OCI-LY3 (cell line): ENCODE data around the gene SLC2A11.
"Not testable (repeated sequence)": the region's sequence is repeated elsewhere in the genome, so short reads cannot be mapped to it uniquely, and the experiment has no call there.

Experiments
- H2AFZ ChIP-seq: fragments of 200-600, 300-600 bp; shearing (Covaris generic); 2 replicates; pipeline ENCODE4 v1.6.0; 2014; ENCODE audit warnings: antibody characterized with exemption, low read depth, low read length
- H3K27ac ChIP-seq: fragments of 200-600, 300-600 bp; sonication (generic); 2 replicates; pipeline ENCODE4 v1.5.1; 2014; ENCODE audit warnings: mild to moderate bottlenecking, low read length, moderate library complexity, mixed read lengths
- H3K27me3 ChIP-seq: fragments of 200-600, 300-600 bp; sonication (generic); 2 replicates; pipeline ENCODE4 v1.6.1; 2014; ENCODE audit warnings: low read depth, low read length, mixed read lengths
- H3K36me3 ChIP-seq: fragments of 200-600, 300-600 bp; sonication (generic); replicated peaks from 2 replicates; pipeline ENCODE3; 2014; ENCODE audit warnings: low read depth, low read length, mixed read lengths
- H3K4me1 ChIP-seq: fragments of 300-600, 200-600 bp; sonication (generic); 2 replicates; pipeline ENCODE4 v1.6.1; 2014; ENCODE audit warnings: low read length, mixed read lengths
- H3K4me2 ChIP-seq: fragments of 200-600, 300-600 bp; sonication (generic); 2 replicates; pipeline ENCODE4 v1.6.1; 2014; ENCODE audit warnings: low read length, mixed read lengths
- H3K4me3 ChIP-seq: fragments of 300-600, 200-600 bp; sonication (generic); 2 replicates; pipeline ENCODE4 v1.5.1; 2014; ENCODE audit warnings: antibody characterized with exemption, mild to moderate bottlenecking, low read length, moderate library complexity
- H3K79me2 ChIP-seq: fragments of 300-600, 200-600 bp; shearing (Covaris generic); 2 replicates; pipeline ENCODE4 v1.6.1; 2014; ENCODE audit warnings: mild to moderate bottlenecking, low read length, mixed read lengths
- H3K9ac ChIP-seq: fragments of 300-600, 200-600 bp; shearing (Covaris generic); 2 replicates; pipeline ENCODE4 v1.6.0; 2014; ENCODE audit warnings: mild to moderate bottlenecking, low read length, moderate library complexity
- H3K9me3 ChIP-seq: fragments of 200-600, 300-600 bp; shearing (Covaris generic); 2 replicates; pipeline ENCODE4 v1.6.1; 2014; ENCODE audit warnings: low read length, mixed read lengths; ENCODE audit not compliant: insufficient read depth
- H4K20me1 ChIP-seq: fragments of 200-600, 300-600 bp; sonication (generic); 2 replicates; pipeline ENCODE4 v1.6.1; 2016; ENCODE audit warnings: low read length, mixed read lengths; ENCODE audit not compliant: insufficient read depth
- EZH2phosphoT487 ChIP-seq: fragments of 200-600 bp; shearing (Covaris generic); IDR thresholded peaks from 2 replicates; pipeline ENCODE4 v1.6.1; 2018; ENCODE audit warnings: antibody characterized with exemption, mixed run types, low read depth
- TF ChIP-seq, protein P1 (sequence below): fragments of 200-600, 300-600 bp; sonication (generic); IDR thresholded peaks from 2 replicates; pipeline ENCODE4 v1.5.1; 2014; ENCODE audit warnings: antibody characterized with exemption, low read length, low read depth

SLC2A11 gene

DNA sequence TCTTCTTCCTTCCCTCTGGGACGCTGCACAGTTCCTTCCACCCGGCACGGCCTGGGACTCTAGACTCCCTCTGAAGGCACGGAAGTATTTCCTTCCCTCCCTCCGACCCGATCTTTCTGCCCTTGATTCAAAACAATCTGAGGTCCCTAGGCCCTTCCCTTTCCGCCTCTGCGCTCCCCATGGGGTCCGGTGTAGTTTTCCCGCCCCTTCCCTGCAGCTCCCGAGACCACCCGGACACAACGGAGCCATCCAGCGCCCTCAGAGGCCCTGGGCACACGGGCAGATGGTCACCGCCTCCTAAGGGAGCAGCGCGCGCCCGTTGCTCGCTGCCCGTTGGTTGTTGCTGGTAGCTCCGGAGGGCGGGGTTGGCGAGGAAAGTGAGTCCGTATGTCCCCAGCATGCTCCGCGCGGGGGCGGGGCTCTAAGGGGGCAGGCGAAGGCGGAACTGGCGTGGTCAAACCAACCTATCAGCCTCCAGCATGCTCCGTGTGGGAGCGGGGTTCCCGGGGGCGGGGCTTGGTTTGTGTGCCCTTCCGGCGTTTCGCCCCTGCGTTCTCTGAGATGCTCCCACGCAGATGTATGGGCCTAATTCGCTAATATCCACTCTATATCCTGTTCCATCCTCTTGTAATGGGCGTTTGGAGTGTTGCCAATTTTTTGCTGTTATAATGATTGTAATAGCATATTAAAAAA, 56.1 kb downstream of the SLC2A11 start:
- Histone ChIP-seq H3K9ac (peak overlapping the region; percentile 93), H3K36me3 (peaks cover 17% of the 10 kb centered on the region), H3K4me2 (peak overlapping the region; percentile 81), H4K20me1 (no peaks in the 10 kb centered on the region), H3K27ac (peak overlapping the region; percentile 70), H3K4me1 (peaks cover 29% of the 10 kb centered on the region), H3K9me3 (no peaks in the 10 kb centered on the region), H3K79me2 (0 out of 2 replicates have a peak, but pooled peaks cover 5% of the 10 kb centered on the region), H3K4me3 (peak overlapping the region; percentile 89), H2AFZ (peak overlapping the region; percentile 32; the same call in 1 of the 2 replicates), H3K27me3 (no peaks in the 10 kb centered on the region)
- TF ChIP-seq EZH2phosphoT487, result no peak
- TF ChIP-seq, protein P1, sequence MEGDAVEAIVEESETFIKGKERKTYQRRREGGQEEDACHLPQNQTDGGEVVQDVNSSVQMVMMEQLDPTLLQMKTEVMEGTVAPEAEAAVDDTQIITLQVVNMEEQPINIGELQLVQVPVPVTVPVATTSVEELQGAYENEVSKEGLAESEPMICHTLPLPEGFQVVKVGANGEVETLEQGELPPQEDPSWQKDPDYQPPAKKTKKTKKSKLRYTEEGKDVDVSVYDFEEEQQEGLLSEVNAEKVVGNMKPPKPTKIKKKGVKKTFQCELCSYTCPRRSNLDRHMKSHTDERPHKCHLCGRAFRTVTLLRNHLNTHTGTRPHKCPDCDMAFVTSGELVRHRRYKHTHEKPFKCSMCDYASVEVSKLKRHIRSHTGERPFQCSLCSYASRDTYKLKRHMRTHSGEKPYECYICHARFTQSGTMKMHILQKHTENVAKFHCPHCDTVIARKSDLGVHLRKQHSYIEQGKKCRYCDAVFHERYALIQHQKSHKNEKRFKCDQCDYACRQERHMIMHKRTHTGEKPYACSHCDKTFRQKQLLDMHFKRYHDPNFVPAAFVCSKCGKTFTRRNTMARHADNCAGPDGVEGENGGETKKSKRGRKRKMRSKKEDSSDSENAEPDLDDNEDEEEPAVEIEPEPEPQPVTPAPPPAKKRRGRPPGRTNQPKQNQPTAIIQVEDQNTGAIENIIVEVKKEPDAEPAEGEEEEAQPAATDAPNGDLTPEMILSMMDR, result no peak

DNA sequence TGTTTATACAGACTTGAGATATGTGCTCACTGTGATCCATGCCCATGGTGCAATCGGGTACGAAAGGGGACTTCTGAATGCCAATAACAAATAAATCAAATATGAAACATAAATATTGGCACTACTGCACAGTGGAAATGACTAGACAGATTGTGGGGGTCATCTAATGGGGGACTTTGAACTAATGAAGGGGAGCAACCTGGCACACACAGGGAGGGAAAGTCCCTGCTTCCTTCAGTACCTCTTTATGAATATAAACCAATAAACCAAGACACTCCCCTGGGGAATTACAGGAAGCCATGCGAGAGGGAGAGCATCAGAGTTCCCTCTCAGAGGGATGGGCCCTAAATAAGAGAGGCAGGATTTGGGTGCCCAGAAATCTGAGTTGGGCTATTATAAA, 57.6 kb downstream of the SLC2A11 start:
- Histone ChIP-seq H3K4me2 (peak overlapping the region; percentile 61; the same call in 1 of the 2 replicates), H3K79me2 (0 out of 2 replicates have a peak, but pooled peaks cover 5% of the 10 kb centered on the region), H3K27me3 (no peaks in the 10 kb centered on the region), H3K4me1 (peaks cover 29% of the 10 kb centered on the region), H2AFZ (no peak overlapping the region), H3K36me3 (peaks cover 23% of the 10 kb centered on the region), H3K4me3 (no peak overlapping the region), H4K20me1 (no peaks in the 10 kb centered on the region), H3K27ac (peak overlapping the region; percentile 52), H3K9ac (no peak overlapping the region), H3K9me3 (no peaks in the 10 kb centered on the region)
- TF ChIP-seq, protein P1, result no peak
- no peak for TF ChIP-seq EZH2phosphoT487

DNA sequence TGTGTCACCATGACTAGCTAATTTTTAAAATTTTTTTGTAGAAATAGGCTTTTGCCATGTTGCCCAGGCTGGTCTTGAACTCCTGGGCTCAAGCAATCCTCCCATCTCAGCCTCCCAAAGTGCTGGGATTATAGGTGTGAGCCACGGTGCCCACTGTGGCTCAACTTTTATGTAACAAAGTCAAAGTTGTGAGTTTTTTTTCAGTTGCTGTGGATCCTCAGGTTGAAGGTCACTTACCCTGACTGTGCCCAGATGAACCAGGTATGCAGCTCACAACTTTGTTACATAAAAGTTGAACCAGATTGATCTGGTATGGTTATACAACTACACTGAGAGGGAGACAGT, 62.6 kb downstream of the SLC2A11 start:
- H3K79me2 ChIP-seq, H3K4me2 ChIP-seq, H3K27ac ChIP-seq, H3K27me3 ChIP-seq, H4K20me1 ChIP-seq, H3K9me3 ChIP-seq, H3K9ac ChIP-seq, H2AFZ ChIP-seq, H3K4me1 ChIP-seq, H3K4me3 ChIP-seq: not testable (repeated sequence)
- H3K36me3 ChIP-seq, result peaks cover 52% of the 10 kb centered on the region

DNA sequence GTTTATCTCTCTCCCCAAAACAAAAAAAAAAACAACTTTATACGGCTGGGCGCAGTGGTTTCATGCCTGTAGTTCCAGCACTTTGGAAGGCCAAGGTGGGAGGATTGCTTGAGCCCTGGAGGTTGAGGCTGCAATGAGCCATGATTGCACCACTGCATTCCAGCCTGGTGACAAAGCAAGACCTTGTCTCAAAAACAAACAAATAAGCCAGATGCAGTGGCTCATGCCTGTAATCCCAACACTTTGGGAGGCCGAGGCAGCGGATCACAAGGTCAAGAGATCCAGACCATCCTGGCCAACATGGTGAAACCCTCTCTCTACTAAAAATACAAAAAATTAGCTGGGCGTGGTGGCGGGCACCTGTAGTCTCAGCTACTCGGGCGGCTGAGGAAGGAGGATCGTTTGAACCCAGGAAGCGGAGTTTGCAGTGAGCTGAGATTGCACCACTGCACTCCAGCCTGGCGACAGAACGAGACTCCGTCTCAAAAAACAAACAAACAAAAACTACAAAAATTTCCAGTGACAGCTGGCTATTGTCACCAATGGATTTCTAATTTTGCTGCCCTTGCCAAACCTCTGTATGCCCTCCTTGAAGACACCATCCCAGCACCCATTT, 64.0 kb downstream of the SLC2A11 start:
- not testable (repeated sequence) for H3K79me2 ChIP-seq, H3K27me3 ChIP-seq, H3K4me3 ChIP-seq, H3K27ac ChIP-seq, H3K4me2 ChIP-seq, H4K20me1 ChIP-seq, H3K9ac ChIP-seq, H3K4me1 ChIP-seq, H2AFZ ChIP-seq
- Histone ChIP-seq H3K9me3 (peaks cover 14% of the 10 kb centered on the region), H3K36me3 (peaks cover 61% of the 10 kb centered on the region)

DNA sequence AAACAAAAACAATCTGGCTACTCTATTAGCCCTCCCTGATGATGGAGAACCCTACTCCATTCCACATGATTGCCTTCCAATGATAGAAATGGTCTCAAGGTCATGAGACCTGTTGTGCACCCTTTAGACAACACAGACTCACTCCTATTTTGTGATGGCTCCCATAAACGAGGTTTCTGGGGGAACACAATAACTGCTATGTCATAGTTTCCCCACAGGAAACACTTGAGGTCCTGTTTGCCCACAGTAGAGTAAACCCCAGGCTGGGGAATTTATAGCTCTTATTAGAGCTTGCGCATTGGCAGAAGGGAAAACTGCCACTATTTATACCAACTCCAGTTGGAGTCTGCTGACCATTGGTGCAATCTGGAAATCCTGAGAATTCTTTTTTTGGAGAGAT, 65.2 kb downstream of the SLC2A11 start:
- no peaks in the 10 kb centered on the region for H3K4me1 ChIP-seq
- H3K79me2 ChIP-seq, result no peaks in the 10 kb centered on the region
- no peak overlapping the region for H3K4me3 ChIP-seq
- H3K27ac ChIP-seq, result no peak overlapping the region
- no peak overlapping the region for H3K4me2 ChIP-seq
- peaks cover 16% of the 10 kb centered on the region for H3K9me3 ChIP-seq
- no peak overlapping the region for H3K9ac ChIP-seq
- no peak overlapping the region for H2AFZ ChIP-seq
- H3K36me3 ChIP-seq, result peaks cover 65% of the 10 kb centered on the region
- H4K20me1 ChIP-seq, result no peaks in the 10 kb centered on the region
- no peaks in the 10 kb centered on the region for H3K27me3 ChIP-seq
- no peak for TF ChIP-seq EZH2phosphoT487
- TF ChIP-seq, protein P1, result no peak
